GM18951 (cell line): Measurements from ENCODE around the gene SERPINA3.
"Not testable (repeated sequence)": the region's sequence is repeated elsewhere in the genome, so short reads cannot be mapped to it uniquely, and the experiment has no call there.

Experiments
- POLR2A ChIP-seq: IDR thresholded peaks from 4 replicates; pipeline ENCODE4 v1.6.1; 2011; ENCODE audit warnings: mild to moderate bottlenecking; ENCODE audit not compliant: insufficient read length, insufficient read depth; ENCODE audit errors: extremely low read depth
- in situ Hi-C: fragments of 300-500 bp; cut with MboI; formaldehyde crosslinking; loops from one replicate; pipeline ENCODE4 v1.12.0; 2022; ENCODE audit warnings: low sequenced_read_pairs, mixed read lengths, inconsistent platforms; ENCODE audit not compliant: unreplicated experiment

The SERPINA3 gene

GRCh38 chr14:94622653-94623421 lies 10.6 kb downstream of the SERPINA3 start:
- no peak for TF ChIP-seq POLR2A
- in situ Hi-C loops: no loop called here

- in situ Hi-C loops: no loop called here
- TF ChIP-seq POLR2A: no peak
These were observed 11.2 kb downstream of the SERPINA3 start for GRCh38 chr14:94623422-94623809.

- in situ Hi-C loops: no loop called here
- no peak for TF ChIP-seq POLR2A
These were observed 11.8 kb downstream of the SERPINA3 start for GRCh38 chr14:94623856-94624499.

- no peak for TF ChIP-seq POLR2A
- in situ Hi-C loops: no loop called here
These were observed 12.6 kb downstream of the SERPINA3 start for GRCh38 chr14:94624537-94625352.

GRCh38 chr14:94625353-94625635 lies 13.1 kb downstream of the SERPINA3 start:
- in situ Hi-C loops: no loop called here
- TF ChIP-seq POLR2A: no peak

- in situ Hi-C loops: no loop called here
- TF ChIP-seq POLR2A: no peak
These were observed 16.4 kb downstream of the SERPINA3 start for GRCh38 chr14:94628578-94628977.

- no peak for TF ChIP-seq POLR2A
- in situ Hi-C loops: no loop called here
These were observed 18.2 kb downstream of the SERPINA3 start for GRCh38 chr14:94630396-94630795.

DNA sequence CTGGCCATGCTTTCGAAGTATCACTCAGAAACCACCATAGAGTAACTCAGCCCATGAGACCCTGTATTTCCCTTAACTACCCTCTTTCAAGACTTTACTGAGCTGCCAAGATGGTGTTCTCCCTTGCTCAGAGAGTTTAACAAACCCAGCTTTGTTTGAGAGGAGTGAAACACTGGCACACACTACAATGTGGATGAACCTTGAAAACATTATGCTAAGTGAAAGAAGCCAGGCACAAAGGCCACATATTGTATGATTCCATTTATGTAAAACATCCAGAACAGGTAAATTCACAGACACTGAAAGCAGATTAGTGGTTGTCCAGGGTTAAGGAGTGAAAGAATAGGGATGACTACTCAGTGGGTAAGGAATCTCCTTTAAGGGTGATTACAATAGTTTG lies 18.9 kb downstream of the SERPINA3 start:
- in situ Hi-C loops: no loop called here

DNA sequence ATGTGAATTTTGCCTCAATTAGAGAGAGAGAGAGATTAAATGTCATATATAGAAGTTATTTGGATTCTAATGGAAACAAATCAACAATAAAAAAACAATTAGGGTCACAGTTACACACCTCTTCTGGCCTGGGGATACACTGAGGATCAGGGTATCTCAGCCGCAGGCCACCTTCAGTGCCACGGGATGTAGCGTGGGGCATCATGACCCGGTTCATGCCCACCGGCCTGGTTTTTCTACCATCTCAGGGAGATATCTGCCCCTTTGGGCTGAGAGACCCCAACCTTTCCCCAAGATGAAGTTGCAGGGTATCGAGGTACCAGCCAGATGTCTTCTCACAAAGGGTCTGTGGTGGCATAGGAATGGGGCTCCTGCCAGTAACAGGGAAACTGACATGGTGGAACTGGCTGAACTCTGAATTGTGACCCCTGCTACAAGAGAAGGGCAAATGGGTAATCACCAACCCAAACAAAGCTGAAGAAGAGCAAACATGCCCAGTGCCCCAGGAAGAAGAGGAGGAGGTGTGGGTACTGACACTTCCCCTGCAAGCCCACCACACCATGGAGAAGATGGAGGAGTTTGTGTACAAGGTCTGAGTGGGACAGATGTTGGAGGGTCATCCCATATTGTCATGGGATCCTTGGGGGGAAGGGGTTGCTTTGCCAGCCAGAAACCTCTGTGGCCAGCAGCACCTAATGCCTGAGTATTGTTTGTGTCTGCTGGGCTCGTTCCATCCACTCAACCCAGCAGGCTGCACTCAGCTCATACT lies 19.5 kb downstream of the SERPINA3 start:
- in situ Hi-C loops: no loop called here
- TF ChIP-seq POLR2A: no peak

More for the DNA sequence above, 18.9 kb downstream of the SERPINA3 start:
- no peak for TF ChIP-seq POLR2A

GRCh38 chr14:94632305-94632590 lies 20.1 kb downstream of the SERPINA3 start:
- no peak for TF ChIP-seq POLR2A
- in situ Hi-C loops: no loop called here

GRCh38 chr14:94633121-94633520 lies 20.9 kb downstream of the SERPINA3 start:
- no peak for TF ChIP-seq POLR2A
- in situ Hi-C loops: no loop called here

DNA sequence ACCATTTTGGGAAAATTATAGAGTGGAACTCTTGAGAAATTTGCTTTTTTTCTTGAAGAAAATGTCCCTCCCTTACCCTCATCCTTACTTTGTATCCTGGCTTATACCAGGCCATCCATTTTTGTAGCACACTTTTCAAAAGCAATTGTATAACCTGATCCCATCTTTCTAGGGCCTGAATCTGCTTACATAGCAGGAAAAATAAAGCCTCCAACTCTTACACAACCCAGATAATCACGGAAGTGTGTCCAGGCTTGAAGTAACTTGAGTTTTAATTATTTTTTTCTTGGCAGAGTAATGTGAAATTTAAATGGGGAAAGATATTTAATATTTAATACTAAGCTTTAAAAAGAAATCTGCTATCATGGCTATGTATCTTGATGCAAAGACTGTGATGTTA lies 23.0 kb downstream of the SERPINA3 start:
- in situ Hi-C loops: no loop called here
- TF ChIP-seq POLR2A: no peak

DNA sequence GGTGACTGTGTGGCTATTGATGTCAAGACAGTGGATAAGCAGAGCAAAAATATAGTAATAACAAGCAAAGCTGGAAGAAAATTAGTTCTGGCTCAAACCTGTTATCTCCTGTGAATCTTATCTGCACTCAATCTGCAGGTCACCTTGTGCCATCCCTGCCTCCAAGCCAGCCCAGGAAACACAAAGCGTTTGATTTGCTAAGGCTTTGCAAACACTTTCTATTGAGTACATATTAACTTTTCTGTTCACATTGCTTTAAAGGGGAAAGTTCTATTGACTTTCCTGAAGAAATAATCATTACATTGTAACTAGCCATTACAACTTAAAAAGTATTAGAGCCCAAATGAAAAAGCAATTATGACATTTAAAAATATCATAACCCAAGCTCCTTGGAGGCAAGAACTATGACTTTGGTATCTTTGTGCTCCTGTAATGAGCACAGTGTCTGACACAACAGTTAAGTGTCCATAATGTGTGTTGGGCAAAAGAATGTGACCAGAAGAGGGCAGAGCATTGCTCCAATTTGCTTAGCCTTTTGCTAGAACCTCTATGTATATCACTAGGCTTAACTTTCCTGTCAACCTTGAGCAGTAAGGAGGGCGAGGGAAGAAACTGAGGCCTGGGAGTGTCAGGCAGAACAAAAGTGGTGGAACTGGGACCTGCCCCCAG lies 24.7 kb downstream of the SERPINA3 start:
- TF ChIP-seq POLR2A: no peak
- in situ Hi-C loops: no loop called here

- in situ Hi-C loops: not testable (repeated sequence)
These were observed 25.6 kb downstream of the SERPINA3 start for GRCh38 chr14:94637814-94638213.
